Embryonic facial prominence (tissue), 1 donor: ENCODE measurements around the gene CCDC3.
"Not testable (repeated sequence)": the region's sequence is repeated elsewhere in the genome, so short reads cannot be mapped to it uniquely, and the experiment has no call there.

Source experiments
- DNase-seq: peaks from one replicate; pipeline ENCODE4 v3.0.0-alpha.2; 2016; ENCODE audit errors: extremely low spot score

The CCDC3 gene

DNA sequence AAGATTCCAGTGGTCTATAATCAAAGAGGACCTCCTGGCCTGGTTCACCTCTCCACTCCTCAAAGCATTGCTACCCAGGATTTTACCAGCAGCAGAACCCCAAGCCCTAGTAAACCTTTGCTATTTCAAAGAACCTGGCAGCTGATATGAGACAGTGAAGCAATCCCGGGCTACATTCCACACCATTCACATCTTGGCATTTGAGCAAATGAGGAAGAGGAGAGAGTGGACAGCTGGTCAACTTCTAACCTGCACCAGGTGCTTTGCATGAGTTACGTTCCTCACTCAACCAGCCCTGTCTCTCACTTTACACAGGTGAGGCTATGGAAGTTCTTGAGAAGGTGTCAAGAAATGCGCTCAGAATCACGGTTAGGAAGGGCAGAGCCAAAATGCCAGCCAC lies 1.1 kb downstream of the CCDC3 start:
- DNase-seq, result no peak

DNA sequence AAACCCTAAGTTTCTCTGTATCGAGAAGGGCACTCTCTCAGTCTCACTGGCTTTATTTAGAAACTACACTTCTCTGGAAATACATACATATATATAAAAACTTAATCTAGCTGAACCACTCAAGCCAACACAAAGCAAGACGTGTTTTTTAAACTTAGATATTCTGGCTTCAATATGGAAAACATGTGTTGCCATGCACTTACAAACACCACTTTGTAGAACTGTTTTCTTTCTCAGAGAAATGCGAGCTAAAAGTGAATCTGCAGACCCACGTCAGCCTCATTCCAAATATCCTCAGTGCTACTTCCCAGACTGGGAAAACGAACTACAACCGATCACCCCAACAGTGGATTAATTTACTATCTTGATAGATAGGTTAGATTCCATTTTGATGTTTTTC lies 1.7 kb downstream of the CCDC3 start:
- DNase-seq, result no peak

DNA sequence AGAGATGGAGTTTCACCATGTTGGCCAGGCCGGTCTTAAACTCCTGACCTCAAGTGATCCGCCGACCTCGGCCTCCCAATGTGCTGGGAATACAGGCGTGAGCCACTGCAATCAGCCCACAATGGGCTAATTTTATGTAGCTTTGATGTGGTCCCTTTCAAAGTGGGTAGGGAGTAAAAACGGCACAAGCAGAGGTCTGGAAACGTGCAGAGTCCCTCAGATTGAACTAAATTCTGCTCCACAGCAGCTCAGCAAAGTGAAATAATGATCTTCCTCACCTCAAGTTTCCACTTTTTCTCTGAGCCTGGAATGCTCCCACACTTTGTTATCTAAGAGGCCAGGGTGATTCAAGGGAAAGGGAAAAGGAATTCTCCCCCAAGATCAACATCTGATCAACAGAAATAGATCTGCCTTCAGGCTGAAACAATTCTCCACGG lies 6.1 kb downstream of the CCDC3 start:
- no peak for DNase-seq

GRCh38 chr10:12993595-12993994 lies 7.9 kb downstream of the CCDC3 start:
- no peak for DNase-seq

- no peak for DNase-seq
These were observed 16.2 kb downstream of the CCDC3 start for GRCh38 chr10:12985347-12985746.

- no peak for DNase-seq
These were observed 17.3 kb downstream of the CCDC3 start for GRCh38 chr10:12984165-12984747.

DNA sequence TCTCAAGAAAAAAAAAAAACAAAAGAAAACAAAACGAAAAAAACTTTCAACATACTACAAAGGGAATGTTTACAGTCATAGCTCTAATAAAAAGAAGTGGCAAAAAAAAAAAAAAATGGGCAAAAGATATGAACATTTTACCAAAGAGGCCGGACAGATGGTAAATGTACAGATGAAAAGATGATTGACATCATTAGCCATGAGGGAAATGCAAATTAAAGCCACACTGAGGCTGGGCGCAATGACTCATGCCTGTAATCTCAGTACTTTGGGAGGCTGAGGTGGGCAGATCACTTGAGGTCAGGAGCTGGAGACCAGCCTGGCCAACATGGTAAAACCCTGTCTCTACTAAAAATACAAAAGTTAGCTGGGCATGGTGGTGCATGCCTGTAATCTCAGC lies 17.9 kb downstream of the CCDC3 start:
- DNase-seq, result not testable (repeated sequence)

- no peak for DNase-seq
These were observed 19.9 kb downstream of the CCDC3 start for GRCh38 chr10:12981570-12981969.

GRCh38 chr10:12980713-12981306 lies 20.7 kb downstream of the CCDC3 start:
- no peak for DNase-seq

DNA sequence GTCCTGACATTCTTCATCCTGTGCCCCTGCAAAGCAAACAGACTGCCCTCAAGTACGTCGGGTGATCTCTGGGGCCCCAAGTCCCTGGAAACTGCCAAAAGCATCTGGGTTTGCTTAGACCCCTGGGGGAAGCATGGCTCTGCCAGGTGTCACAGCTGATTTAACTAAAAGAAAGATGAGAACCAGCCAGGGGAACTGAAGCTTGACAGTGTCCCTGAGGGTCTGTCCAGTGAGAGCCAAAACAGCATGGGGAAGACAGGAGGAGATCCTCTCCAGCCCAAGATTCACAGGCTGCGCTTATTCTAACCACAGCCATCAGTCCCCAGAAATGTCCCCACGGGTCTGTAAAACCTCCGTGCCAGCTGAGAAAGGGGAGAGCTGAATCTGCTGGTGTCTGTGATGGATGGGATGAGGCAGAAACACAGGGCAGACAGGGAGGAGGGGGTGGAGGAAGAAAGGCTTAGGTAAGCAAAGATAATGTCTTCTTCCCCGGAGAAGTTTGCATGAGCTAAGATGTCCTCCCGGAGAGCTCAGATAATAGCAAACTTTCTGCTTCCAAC lies 21.3 kb downstream of the CCDC3 start:
- DNase-seq, result no peak

DNA sequence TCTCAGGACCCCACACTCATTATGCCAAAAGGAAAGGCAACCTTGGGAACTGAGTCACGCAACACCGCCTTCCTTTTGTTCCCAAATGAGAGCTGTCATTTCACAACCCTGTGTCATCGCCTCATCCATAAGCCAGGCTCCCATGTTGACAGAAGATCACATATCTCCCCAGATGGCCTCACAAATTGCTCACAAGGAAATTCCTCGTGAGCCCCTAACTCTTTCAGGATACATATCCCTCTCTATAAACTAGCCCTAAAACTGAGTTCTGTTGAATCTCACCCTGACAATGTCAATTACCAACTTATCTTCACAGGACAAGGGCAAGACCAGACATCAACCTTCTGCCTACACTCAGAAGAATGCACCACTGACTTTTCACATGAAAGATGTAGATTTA lies 22.6 kb downstream of the CCDC3 start:
- DNase-seq, result no peak

- no peak for DNase-seq
These were observed 25.6 kb downstream of the CCDC3 start for GRCh38 chr10:12975906-12976305.

DNA sequence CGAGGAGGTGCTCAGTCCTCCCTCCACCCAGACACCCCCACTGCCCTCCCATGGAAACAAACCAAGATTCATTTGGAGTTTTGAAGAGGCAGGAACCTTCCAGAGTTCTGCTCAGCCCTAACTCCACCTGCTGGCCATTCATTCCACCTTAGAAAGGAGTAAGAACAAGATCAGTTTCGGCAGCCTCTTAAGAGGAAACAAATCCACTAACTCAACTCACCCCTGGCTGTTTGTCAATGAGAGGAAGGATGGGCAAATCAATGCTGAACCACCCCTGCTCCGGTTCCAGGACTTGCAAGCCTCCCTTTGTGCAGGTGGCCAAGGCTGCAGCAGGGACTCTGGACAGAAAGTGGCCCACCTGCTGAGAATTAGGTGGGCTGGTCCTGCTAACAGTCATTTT lies 26.2 kb downstream of the CCDC3 start:
- DNase-seq, result no peak

GRCh38 chr10:12974491-12975199 lies 26.9 kb downstream of the CCDC3 start:
- no peak for DNase-seq

DNA sequence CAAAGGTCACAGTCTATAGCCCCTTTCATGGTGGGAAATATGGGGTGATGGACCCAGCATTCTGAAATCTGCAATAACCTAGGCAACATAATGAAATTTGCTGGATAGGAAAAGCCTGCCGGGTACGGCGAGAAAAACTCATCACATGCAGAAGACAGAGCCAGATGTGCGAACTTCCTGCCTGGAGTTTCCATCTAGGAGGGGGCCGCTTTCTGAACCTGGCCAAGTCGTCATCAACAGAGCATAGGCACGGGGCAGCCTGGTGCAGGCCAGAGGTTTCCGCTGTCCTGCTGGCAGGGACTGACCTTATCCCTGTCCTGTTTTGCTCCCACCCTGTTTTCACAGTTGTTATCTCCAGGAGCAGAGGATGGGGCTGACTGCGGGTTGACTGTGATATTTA lies 27.4 kb downstream of the CCDC3 start:
- DNase-seq, result no peak

- DNase-seq, result no peak
These were observed 28.3 kb downstream of the CCDC3 start for GRCh38 chr10:12973149-12973718.

GRCh38 chr10:12972146-12972545 lies 29.4 kb downstream of the CCDC3 start:
- no peak for DNase-seq

DNA sequence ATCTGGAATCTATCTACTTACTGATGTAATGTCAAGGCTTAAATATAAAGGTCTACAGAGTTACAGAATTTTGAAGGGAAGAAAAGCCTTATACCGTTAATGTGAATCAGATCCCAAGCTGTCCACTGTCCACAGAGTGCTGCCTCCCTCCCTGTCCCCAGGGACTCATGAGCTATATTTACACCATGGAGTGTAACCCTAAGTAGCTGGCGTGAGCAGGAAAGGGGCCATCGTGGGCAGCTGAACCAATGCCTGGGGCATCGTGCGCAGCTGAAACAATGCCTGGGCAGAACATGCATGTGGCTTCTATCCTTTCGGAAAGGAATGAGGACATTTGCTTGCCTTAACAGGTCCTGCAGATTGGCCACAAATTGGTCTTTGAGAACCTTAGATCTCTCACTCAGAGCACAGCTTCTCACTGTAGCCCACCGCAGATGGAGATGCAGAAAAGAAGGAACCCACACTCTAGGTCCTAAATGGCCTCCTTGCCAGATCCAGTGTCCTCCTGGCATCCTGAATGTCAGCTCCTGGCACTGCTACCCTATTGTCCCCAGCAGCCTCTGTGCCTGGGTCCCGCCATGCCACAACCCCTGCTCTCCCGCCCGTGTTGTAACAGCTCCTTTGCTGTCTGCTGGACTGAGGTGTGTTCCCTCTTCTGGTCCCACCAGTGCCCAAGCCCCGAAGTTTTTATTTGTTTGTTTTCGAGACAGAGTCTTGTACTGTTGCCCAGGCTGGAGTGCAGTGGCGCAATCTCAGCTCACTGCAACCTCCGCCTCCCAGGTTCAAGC lies 30.3 kb downstream of the CCDC3 start:
- no peak for DNase-seq

DNA sequence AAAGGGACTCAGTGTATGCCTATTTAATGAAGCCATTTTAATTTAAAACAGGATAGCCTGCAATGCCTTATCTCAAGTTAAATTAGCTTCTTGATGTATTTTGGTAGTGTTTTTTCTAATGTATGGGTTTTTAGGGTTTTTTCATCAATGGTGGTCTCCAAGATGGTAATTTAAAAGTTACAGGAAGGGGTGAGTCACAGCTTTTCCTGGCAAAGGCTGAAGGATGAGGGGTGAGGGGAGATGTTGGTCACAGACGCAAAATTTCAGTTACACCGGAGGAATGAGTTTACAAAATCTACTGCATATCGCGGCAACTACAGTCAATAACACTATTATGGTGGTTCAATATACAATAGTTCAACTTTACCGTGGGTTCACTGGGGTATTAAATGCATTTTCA lies 31.6 kb downstream of the CCDC3 start:
- no peak for DNase-seq

GRCh38 chr10:12966067-12966466 lies 35.4 kb downstream of the CCDC3 start:
- no peak for DNase-seq

DNA sequence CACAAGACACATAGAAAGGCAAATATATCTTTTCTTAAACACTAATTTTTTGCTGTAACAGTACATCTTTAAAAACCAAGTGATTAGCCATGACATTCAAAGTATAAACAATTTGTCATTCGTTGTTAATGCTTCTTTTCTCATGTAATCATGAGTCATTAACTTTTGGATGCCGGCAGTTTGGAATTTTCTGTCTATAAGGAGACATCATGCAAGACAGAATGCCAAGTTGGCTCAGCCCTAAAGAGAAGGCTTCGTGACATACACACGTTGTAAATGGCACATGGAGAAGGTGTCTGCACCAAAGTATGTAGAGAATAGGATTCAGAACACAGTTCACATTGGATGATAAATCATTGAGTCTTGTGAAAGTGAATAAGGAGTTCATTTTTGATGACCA lies 35.9 kb downstream of the CCDC3 start:
- no peak for DNase-seq

GRCh38 chr10:12962556-12962955 lies 39.0 kb downstream of the CCDC3 start:
- no peak for DNase-seq
